SK-N-SH (cell line): Measurements from ENCODE around the gene SNRK. TPM values are rescaled to one million over a fixed set of nuclear protein-coding genes. Genes with fewer than 3 reads are reported as not detected.

Experiments
- CTCF ChIA-PET: fragments of 300-600, 350-600 bp; formaldehyde crosslinking; extraction: SDS; loops from one replicate; lab custom pipeline; 2021; lab: Yijun Ruan, JAX
- POLR2A ChIA-PET: fragments of 350-600 bp; sonication (Branson Sonifier 250); formaldehyde crosslinking; extraction: SDS; loops from one replicate; lab custom pipeline; 2020; ENCODE audit warnings: antibody characterized with exemption, inconsistent platforms; lab: Yijun Ruan, JAX
- DNase-seq: peaks from one replicate; pipeline ENCODE4 v3.0.0; 2012
- H2AFZ ChIP-seq: fragments of 200-600 bp; sonication (generic); 2 replicates; pipeline ENCODE4 v1.8.1; 2016; ENCODE audit warnings: antibody characterized with exemption, mild to moderate bottlenecking, low read depth
- H3F3A ChIP-seq: fragments of 200-600 bp; sonication (generic); replicated peaks from 2 replicates; pipeline ENCODE3; 2016; ENCODE audit warnings: antibody characterized with exemption, mild to moderate bottlenecking; ENCODE audit not compliant: insufficient read depth
- H3K27ac ChIP-seq, 2 experiments: fragments of 200-500 bp in 1 of 2; fragments of 200-600 bp in 1 of 2; sonication (Bioruptor generic) in 1 of 2; sonication (generic), shearing (Covaris generic) in 1 of 2; 2 replicates each; pipeline versions ENCODE4 v1.5.1 to v1.6.1; 2014 to 2016; ENCODE audit warnings: low read depth in 2 of 2, inconsistent platforms in 1 of 2, low read length in 1 of 2, mild to moderate bottlenecking in 1 of 2, mixed read lengths in 1 of 2
- H3K27me3 ChIP-seq: fragments of 200-600 bp; sonication (generic), shearing (Covaris generic); 2 replicates; pipeline ENCODE4 v1.6.1; 2016; ENCODE audit warnings: mixed run types; ENCODE audit not compliant: insufficient read depth
- H3K36me3 ChIP-seq, 2 experiments: fragments of 200-500 bp in 1 of 2; fragments of 200-600 bp in 1 of 2; sonication (Bioruptor generic) in 1 of 2; sonication (generic) in 1 of 2; replicated peaks in 1 of 2; 2 replicates each; pipeline versions ENCODE3 to v1.5.1; 2014 to 2016; ENCODE audit warnings: low read length in 1 of 2, mild to moderate bottlenecking in 1 of 2; ENCODE audit not compliant: insufficient read depth in 2 of 2, control insufficient read depth in 1 of 2
- H3K4me1 ChIP-seq, 2 experiments: fragments of 200-500 bp in 1 of 2; fragments of 200-600 bp in 1 of 2; sonication (Bioruptor generic) in 1 of 2; sonication (generic), shearing (Covaris generic) in 1 of 2; 2 replicates each; pipeline versions ENCODE4 v1.5.1 to v1.6.1; 2014 to 2016; ENCODE audit warnings: low read depth in 1 of 2, low read length in 1 of 2, mixed run types in 1 of 2; ENCODE audit not compliant: insufficient read depth in 2 of 2, control insufficient read depth in 1 of 2
- H3K4me2 ChIP-seq: fragments of 200-600 bp; sonication (generic), shearing (Covaris generic); 2 replicates; pipeline ENCODE4 v1.6.1; 2017; ENCODE audit warnings: mixed run types
- H3K4me3 ChIP-seq, 2 experiments: fragments of 200-500 bp in 1 of 2; fragments of 200-600 bp in 1 of 2; sonication (Bioruptor generic) in 1 of 2; sonication (generic), shearing (Covaris generic) in 1 of 2; 2 replicates each; pipeline versions ENCODE4 v1.5.1 to v1.8.1; 2014 to 2016; ENCODE audit warnings: low read depth in 2 of 2, inconsistent platforms in 1 of 2, low read length in 1 of 2, mild to moderate bottlenecking in 1 of 2, mixed read lengths in 1 of 2, moderate library complexity in 1 of 2
- H3K79me2 ChIP-seq: fragments of 200-600 bp; sonication (generic); 2 replicates; pipeline ENCODE4 v1.8.1; 2017; ENCODE audit warnings: mild to moderate bottlenecking; ENCODE audit not compliant: insufficient read depth
- H3K9ac ChIP-seq: fragments of 200-600 bp; sonication (generic); 2 replicates; pipeline ENCODE4 v1.6.1; 2017; ENCODE audit warnings: mixed run types
- H3K9me2 ChIP-seq: fragments of 200-600 bp; sonication (generic); 2 replicates; pipeline ENCODE4 v1.6.1; 2017; ENCODE audit warnings: mixed run types
- H3K9me3 ChIP-seq: fragments of 200-600 bp; sonication (generic); 2 replicates; pipeline ENCODE4 v1.6.1; 2017; ENCODE audit warnings: mixed run types, mild to moderate bottlenecking, moderate library complexity
- H4K20me1 ChIP-seq: fragments of 200-600 bp; sonication (generic); 2 replicates; pipeline ENCODE4 v1.6.1; 2017; ENCODE audit warnings: mild to moderate bottlenecking, mixed run types; ENCODE audit not compliant: insufficient read depth
- CHD2 ChIP-seq: fragments of 150-350 bp; IDR thresholded peaks from 2 replicates; pipeline ENCODE4 v1.6.1; 2018; ENCODE audit warnings: low read length; ENCODE audit not compliant: partially characterized antibody
- CTCF ChIP-seq: fragments of 200-600 bp; sonication (generic); IDR thresholded peaks from 2 replicates; pipeline ENCODE4 v1.6.1; 2017; ENCODE audit warnings: antibody characterized with exemption, mild to moderate bottlenecking, moderate library complexity
- EP300 ChIP-seq, 2 experiments: IDR thresholded peaks; 2 replicates each; pipeline versions ENCODE4 v1.4.0 to v1.6.1; 2012; ENCODE audit warnings: borderline replicate concordance in 1 of 2, low read depth in 1 of 2, low read length in 1 of 2
- FOSL2 ChIP-seq: IDR thresholded peaks from 2 replicates; pipeline ENCODE4 v1.4.0; 2012; ENCODE audit warnings: low read depth, mild to moderate bottlenecking, moderate library complexity, borderline replicate concordance
- FOXJ3 ChIP-seq: sonication (generic); formaldehyde crosslinking; IDR thresholded peaks from 2 replicates; pipeline ENCODE4 v1.5.1; 2020; ENCODE audit warnings: mild to moderate bottlenecking, missing genetic modification reagents
- GABPA ChIP-seq: IDR thresholded peaks from 2 replicates; pipeline ENCODE4 v1.4.0; 2012; ENCODE audit warnings: low read depth, mild to moderate bottlenecking
- MEF2A ChIP-seq: IDR thresholded peaks from 2 replicates; pipeline ENCODE4 v1.4.0; 2012; ENCODE audit warnings: low read depth, borderline replicate concordance
- MXI1 ChIP-seq: IDR thresholded peaks from 2 replicates; pipeline ENCODE4 v1.6.1; 2012; ENCODE audit warnings: mild to moderate bottlenecking, low read depth, low read length, improper control_type of control experiment
- NFIC ChIP-seq: IDR thresholded peaks from 2 replicates; pipeline ENCODE4 v1.4.0; 2012; ENCODE audit warnings: borderline replicate concordance
- NRF1 ChIP-seq: IDR thresholded peaks from 2 replicates; pipeline ENCODE4 v1.6.1; 2012; ENCODE audit warnings: low read depth, mild to moderate bottlenecking, low read length
- RAD21 ChIP-seq: IDR thresholded peaks from 2 replicates; pipeline ENCODE4 v1.6.1; 2012; ENCODE audit warnings: mild to moderate bottlenecking, low read length
- RCOR1 ChIP-seq: fragments of 150-350 bp; IDR thresholded peaks from 2 replicates; pipeline ENCODE4 v1.6.1; 2017; ENCODE audit warnings: antibody characterized with exemption, low read length
- REST ChIP-seq: IDR thresholded peaks from 2 replicates; pipeline ENCODE4 v1.6.1; 2012; ENCODE audit warnings: mild to moderate bottlenecking, low read depth, low read length, moderate library complexity
- RFX5 ChIP-seq: IDR thresholded peaks from 2 replicates; pipeline ENCODE4 v1.6.1; 2012; ENCODE audit warnings: mild to moderate bottlenecking, improper control_type of control experiment, low read length
- RXRA ChIP-seq: IDR thresholded peaks from 2 replicates; pipeline ENCODE4 v1.4.0; 2012; ENCODE audit warnings: low read depth, mild to moderate bottlenecking, borderline replicate concordance
- SIN3A ChIP-seq: IDR thresholded peaks from 2 replicates; pipeline ENCODE4 v1.6.1; 2012; ENCODE audit warnings: low read depth, mild to moderate bottlenecking, low read length, moderate library complexity, borderline replicate concordance
- TAF1 ChIP-seq: IDR thresholded peaks from 2 replicates; pipeline ENCODE4 v1.6.1; 2012; ENCODE audit warnings: low read depth, mild to moderate bottlenecking, low read length, moderate library complexity, borderline replicate concordance
- TCF12 ChIP-seq: IDR thresholded peaks from 2 replicates; pipeline ENCODE4 v1.4.0; 2012
- YY1 ChIP-seq: IDR thresholded peaks from 2 replicates; pipeline ENCODE4 v1.4.0; 2012; ENCODE audit warnings: low read depth, mild to moderate bottlenecking
- WGBS: methylation state at CpG from one replicate; pipeline ENCODE4 v1.1.6; 2017; ENCODE audit warnings: low lambda C conversion rate; 5-methylcytosine and 5-hydroxymethylcytosine counted together
- polyA plus RNA-seq, 3 experiments: library from polyadenylated mRNA; depleted of rRNA; stranded (reverse); fragments of >200 nt; gene quantifications; 2 replicates each; pipeline ENCODE4 v1.2.3, GENCODE V29; 2012
- TF ChIP-seq, protein P1 (sequence below): IDR thresholded peaks from 2 replicates; pipeline ENCODE4 v1.4.0; 2012; ENCODE audit warnings: low read depth, borderline replicate concordance

Gene SNRK
- polyA plus RNA-seq, 1 of the 3 experiments (the other 2 are of a cell fraction): 3.6 TPM

- H3F3A ChIP-seq: no peaks in the 10 kb centered on the region
- no peak overlapping the region for H3K4me2 ChIP-seq
- no peak overlapping the region for H3K9ac ChIP-seq
- TF ChIP-seq CTCF (no peak), EP300 (IDR thresholded peaks at IDR 0.05; ENCODE audit: borderline replicate concordance in 1 of 2, low read depth in 1 of 2, low read length in 1 of 2) (no peak), CHD2 (no peak), FOXJ3 (CRISPR knock-in tag) (no peak), GABPA (no peak), RXRA (no peak)
- H4K20me1 ChIP-seq: no peaks in the 10 kb centered on the region
- no peak overlapping the region for H2AFZ ChIP-seq
- H3K9me2 ChIP-seq: no peaks in the 10 kb centered on the region
- H3K79me2 ChIP-seq: no peaks in the 10 kb centered on the region
- CTCF ChIA-PET: no interaction called here
- no peaks in the 10 kb centered on the region; the same call in 1 of the 2 replicates for H3K27me3 ChIP-seq
- WGBS: 22% methylated on average over 3 of the region's 3 CpGs
- POLR2A ChIA-PET: no interaction called here
- DNase-seq: no peak
- H3K9me3 ChIP-seq: no peaks in the 10 kb centered on the region
- H3K27ac ChIP-seq: no peak overlapping the region
- H3K4me1 ChIP-seq: no peaks in the 10 kb centered on the region; a peak in 1 of 4 replicates
- no peaks in the 10 kb centered on the region for H3K36me3 ChIP-seq
- no peak overlapping the region for H3K4me3 ChIP-seq
These were observed 38.7 kb upstream of the SNRK start for GRCh38 chr3:43247561-43248184.

DNA sequence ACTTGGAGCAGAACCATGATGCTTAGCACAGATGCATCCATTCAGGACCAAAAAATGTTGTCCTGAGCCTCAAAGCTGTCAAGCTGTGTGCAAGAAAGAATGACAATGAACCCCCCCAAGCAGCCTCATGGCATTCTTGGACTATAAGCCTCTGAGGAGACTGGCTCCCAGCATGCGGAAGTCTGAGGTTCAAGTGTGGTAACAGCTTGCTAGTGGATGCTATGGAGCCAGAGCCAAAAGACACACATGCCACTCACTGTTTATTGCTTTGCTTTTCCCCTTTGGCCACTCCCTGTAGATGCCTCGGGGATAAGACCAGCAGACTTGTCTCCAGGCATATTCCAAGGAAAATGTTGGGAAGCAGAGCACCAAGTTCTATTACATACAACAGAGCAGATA is 38.2 kb upstream of the SNRK start:
- no peaks in the 10 kb centered on the region for H4K20me1 ChIP-seq
- no peak for DNase-seq
- 32% methylated on average over 2 of the region's 2 CpGs for WGBS
- no peak overlapping the region for H3K27ac ChIP-seq
- H3K9ac ChIP-seq: no peak overlapping the region
- H2AFZ ChIP-seq: no peak overlapping the region
- no peaks in the 10 kb centered on the region for H3F3A ChIP-seq
- ChIA-PET POLR2A (no interaction called here), CTCF (interaction anchor here (1.3 kb wide), 1 partner anchor 286 kb away, joined by 3 read pairs; no protein-coding TSS in a partner anchor)
- H3K4me3 ChIP-seq: no peak overlapping the region
- no peaks in the 10 kb centered on the region for H3K79me2 ChIP-seq
- H3K36me3 ChIP-seq: no peaks in the 10 kb centered on the region
- no peaks in the 10 kb centered on the region; a peak in 1 of 4 replicates for H3K4me1 ChIP-seq
- H3K27me3 ChIP-seq: no peaks in the 10 kb centered on the region; the same call in 1 of the 2 replicates
- H3K9me3 ChIP-seq: no peaks in the 10 kb centered on the region
- no peaks in the 10 kb centered on the region for H3K9me2 ChIP-seq
- H3K4me2 ChIP-seq: no peak overlapping the region
- TF ChIP-seq RCOR1 (no peak), FOSL2 (no peak), MEF2A (no peak), TAF1 (no peak), NRF1 (no peak), YY1 (no peak), GABPA (no peak), RFX5 (no peak), SIN3A (no peak), FOXJ3 (CRISPR knock-in tag) (no peak), TCF12 (no peak), NFIC (no peak), REST (no peak), CTCF (no peak), CHD2 (no peak), RAD21 (no peak), MXI1 (no peak)
- TF ChIP-seq, protein P1, sequence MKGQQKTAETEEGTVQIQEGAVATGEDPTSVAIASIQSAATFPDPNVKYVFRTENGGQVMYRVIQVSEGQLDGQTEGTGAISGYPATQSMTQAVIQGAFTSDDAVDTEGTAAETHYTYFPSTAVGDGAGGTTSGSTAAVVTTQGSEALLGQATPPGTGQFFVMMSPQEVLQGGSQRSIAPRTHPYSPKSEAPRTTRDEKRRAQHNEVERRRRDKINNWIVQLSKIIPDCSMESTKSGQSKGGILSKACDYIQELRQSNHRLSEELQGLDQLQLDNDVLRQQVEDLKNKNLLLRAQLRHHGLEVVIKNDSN: no peak
